Uterus (tissue), 4 donors: Measurements from ENCODE around the gene OSBPL8. TPM values are rescaled to one million over a fixed set of nuclear protein-coding genes. Genes with fewer than 3 reads are reported as not detected.

ENCODE experiments used
- DNase-seq, 2 donors: peaks; one replicate each; pipeline ENCODE4 v3.0.0-alpha.2; 2019 to 2020
- H3K27ac ChIP-seq, 2 donors: fragments of 200-600 bp; sonication (generic); 1 replicate in 1 of 2; 2 replicates in 1 of 2; pipeline ENCODE4 v1.5.1; 2016 to 2018
- H3K27me3 ChIP-seq, 2 donors: fragments of 200-600 bp; sonication (generic); one replicate each; pipeline ENCODE4 v1.5.1; 2018 to 2019; ENCODE audit warnings: control low read depth in 1 of 2
- H3K36me3 ChIP-seq, 2 donors: fragments of 200-600 bp; sonication (generic); one replicate each; pipeline ENCODE4 v1.5.1; 2019; ENCODE audit warnings: control low read depth in 1 of 2
- H3K4me1 ChIP-seq, 2 donors: fragments of 200-600 bp; sonication (generic); one replicate each; pipeline ENCODE4 v1.5.1; 2018 to 2019; ENCODE audit warnings: control low read depth in 1 of 2
- H3K4me3 ChIP-seq, 2 donors: fragments of 200-600 bp; sonication (generic); 1 replicate in 1 of 2; 2 replicates in 1 of 2; pipeline ENCODE4 v1.5.1; 2018 to 2019; ENCODE audit warnings: mild to moderate bottlenecking in 1 of 2
- H3K9me3 ChIP-seq, 2 donors: fragments of 200-600 bp; sonication (generic); one replicate each; pipeline ENCODE4 v1.5.1; 2019; ENCODE audit warnings: control low read depth in 1 of 2
- CTCF ChIP-seq, 4 experiments: fragments of 200-600 bp in 2 of 4; fragments of 450-650 bp in 2 of 4; sonication (generic) in 2 of 4; IDR thresholded peaks; one replicate each; pipeline ENCODE4 v1.5.1; 2016 to 2019; ENCODE audit warnings: antibody characterized with exemption in 4 of 4, mild to moderate bottlenecking in 2 of 4, moderate library complexity in 1 of 4
- POLR2A ChIP-seq, 2 donors: fragments of 450-650 bp; IDR thresholded peaks; one replicate each; pipeline ENCODE4 v1.6.1; 2016; ENCODE audit warnings: antibody characterized with exemption in 2 of 2, mild to moderate bottlenecking in 1 of 2, moderate library complexity in 1 of 2
- intact Hi-C: fragments of 100-400 bp; cut with DNase I; formaldehyde crosslinking; loops from one replicate; pipeline ENCODE4 v1.15.1; 2023; ENCODE audit warnings: low total_unique reads
- total RNA-seq, 4 donors: library from RNA; depleted of rRNA in 3 of 4; stranded (reverse); fragments of >200 nt in 3 of 4; gene quantifications; one replicate each; pipeline versions ENCODE4 v1.1.0 to v1.2.4, GENCODE V29; 2014 to 2023
- donor health status: DM: yes; HTN: yes; CAD: no.

The OSBPL8 gene
- total RNA-seq, 4 donors from 2014 or later = 22.0 to 131 (median 69.3) TPM

- H3K27me3 ChIP-seq = no peaks in the 10 kb centered on the region
- H3K27ac ChIP-seq = no peak overlapping the region
- H3K9me3 ChIP-seq = no peaks in the 10 kb centered on the region
- intact Hi-C loops = no loop called here
- no peaks in the 10 kb centered on the region for H3K4me1 ChIP-seq
- no peak for DNase-seq
- no peaks in the 10 kb centered on the region for H3K36me3 ChIP-seq
- no peak overlapping the region for H3K4me3 ChIP-seq
- TF ChIP-seq POLR2A (IDR thresholded peaks at IDR 0.05) = no peak
- TF ChIP-seq CTCF (IDR thresholded peaks at IDR 0.05) = no peak
These were observed 148.8 kb downstream of the OSBPL8 start for GRCh38 chr12:76410781-76411180.

- Histone ChIP-seq H3K4me3 (no peak overlapping the region), H3K27me3 (no peaks in the 10 kb centered on the region), H3K4me1 (no peaks in the 10 kb centered on the region), H3K27ac (no peak overlapping the region), H3K36me3 (no peaks in the 10 kb centered on the region), H3K9me3 (no peaks in the 10 kb centered on the region)
- intact Hi-C loops = no loop called here
- no peak for DNase-seq
- no peak for TF ChIP-seq POLR2A (IDR thresholded peaks at IDR 0.05)
- TF ChIP-seq CTCF (IDR thresholded peaks at IDR 0.05) = no peak
These were observed 149.2 kb downstream of the OSBPL8 start for GRCh38 chr12:76410371-76410770.

GRCh38 chr12:76409074-76409473, 150.5 kb downstream of the OSBPL8 start:
- intact Hi-C loops = no loop called here
- no peak for TF ChIP-seq POLR2A (IDR thresholded peaks at IDR 0.05)
- TF ChIP-seq CTCF (IDR thresholded peaks at IDR 0.05) = no peak
- H3K4me3 ChIP-seq = no peak overlapping the region

GRCh38 chr12:76407710-76408109, 151.9 kb downstream of the OSBPL8 start:
- Histone ChIP-seq H3K27ac (no peak overlapping the region), H3K4me1 (no peaks in the 10 kb centered on the region), H3K27me3 (no peaks in the 10 kb centered on the region), H3K9me3 (no peaks in the 10 kb centered on the region), H3K36me3 (no peaks in the 10 kb centered on the region), H3K4me3 (no peak overlapping the region)
- TF ChIP-seq POLR2A (IDR thresholded peaks at IDR 0.05) = no peak
- TF ChIP-seq CTCF (IDR thresholded peaks at IDR 0.05) = no peak
- intact Hi-C loops = no loop called here
- DNase-seq = no peak

More at GRCh38 chr12:76409074-76409473, 150.5 kb downstream of the OSBPL8 start:
- H3K27ac ChIP-seq = no peak overlapping the region
- no peaks in the 10 kb centered on the region for H3K4me1 ChIP-seq
- H3K9me3 ChIP-seq = no peaks in the 10 kb centered on the region
- no peaks in the 10 kb centered on the region for H3K27me3 ChIP-seq
- DNase-seq = no peak
- no peaks in the 10 kb centered on the region for H3K36me3 ChIP-seq

- no peaks in the 10 kb centered on the region for H3K9me3 ChIP-seq
- H3K4me3 ChIP-seq = no peak overlapping the region
- H3K36me3 ChIP-seq = no peaks in the 10 kb centered on the region
- H3K27me3 ChIP-seq = no peaks in the 10 kb centered on the region
- no peaks in the 10 kb centered on the region for H3K4me1 ChIP-seq
- no peak for TF ChIP-seq POLR2A (IDR thresholded peaks at IDR 0.05)
- intact Hi-C loops = no loop called here
- DNase-seq = no peak
- H3K27ac ChIP-seq = no peak overlapping the region
These were observed 157.3 kb downstream of the OSBPL8 start for GRCh38 chr12:76402259-76402658.

- intact Hi-C loops = no loop called here
- Histone ChIP-seq H3K27me3 (no peaks in the 10 kb centered on the region), H3K36me3 (no peaks in the 10 kb centered on the region)
These were observed 159.4 kb downstream of the OSBPL8 start for GRCh38 chr12:76400136-76400535.

More at GRCh38 chr12:76400136-76400535, 159.4 kb downstream of the OSBPL8 start:
- H3K4me3 ChIP-seq = no peak overlapping the region
- H3K4me1 ChIP-seq = no peaks in the 10 kb centered on the region
- H3K27ac ChIP-seq = no peak overlapping the region
- no peak for DNase-seq
- TF ChIP-seq CTCF (IDR thresholded peaks at IDR 0.05) = no peak
- no peak for TF ChIP-seq POLR2A (IDR thresholded peaks at IDR 0.05)
- H3K9me3 ChIP-seq = no peaks in the 10 kb centered on the region
